ENCODE measurements around the gene PSMD5.

DNA sequence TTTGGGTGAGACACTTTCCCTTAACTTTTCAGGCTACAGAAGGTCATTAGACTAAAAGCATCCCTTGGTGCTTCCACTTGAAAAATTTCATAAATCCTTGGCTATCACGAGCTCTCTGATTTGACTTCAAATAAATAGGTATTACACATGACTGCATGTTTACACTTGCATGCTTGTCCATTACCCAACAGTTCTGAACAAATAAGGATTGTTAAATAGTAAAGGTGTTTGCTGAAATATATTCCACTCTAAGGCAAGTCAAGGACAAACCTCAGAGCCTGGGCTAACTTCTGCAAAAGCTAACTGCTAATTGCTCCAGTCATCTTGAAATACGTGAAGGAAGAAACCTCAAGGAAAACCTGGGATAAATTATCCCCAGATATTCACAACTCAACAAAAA is 64.0 kb downstream of the PSMD5 start:
- TF ChIP-seq, protein P1, sequence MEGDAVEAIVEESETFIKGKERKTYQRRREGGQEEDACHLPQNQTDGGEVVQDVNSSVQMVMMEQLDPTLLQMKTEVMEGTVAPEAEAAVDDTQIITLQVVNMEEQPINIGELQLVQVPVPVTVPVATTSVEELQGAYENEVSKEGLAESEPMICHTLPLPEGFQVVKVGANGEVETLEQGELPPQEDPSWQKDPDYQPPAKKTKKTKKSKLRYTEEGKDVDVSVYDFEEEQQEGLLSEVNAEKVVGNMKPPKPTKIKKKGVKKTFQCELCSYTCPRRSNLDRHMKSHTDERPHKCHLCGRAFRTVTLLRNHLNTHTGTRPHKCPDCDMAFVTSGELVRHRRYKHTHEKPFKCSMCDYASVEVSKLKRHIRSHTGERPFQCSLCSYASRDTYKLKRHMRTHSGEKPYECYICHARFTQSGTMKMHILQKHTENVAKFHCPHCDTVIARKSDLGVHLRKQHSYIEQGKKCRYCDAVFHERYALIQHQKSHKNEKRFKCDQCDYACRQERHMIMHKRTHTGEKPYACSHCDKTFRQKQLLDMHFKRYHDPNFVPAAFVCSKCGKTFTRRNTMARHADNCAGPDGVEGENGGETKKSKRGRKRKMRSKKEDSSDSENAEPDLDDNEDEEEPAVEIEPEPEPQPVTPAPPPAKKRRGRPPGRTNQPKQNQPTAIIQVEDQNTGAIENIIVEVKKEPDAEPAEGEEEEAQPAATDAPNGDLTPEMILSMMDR (conservative IDR thresholded peaks at IDR 0.05) = no peak
- TF ChIP-seq ZFX (IDR thresholded peaks at IDR 0.05) = no peak

Data from C4-2B (cell line).